A549 (cell line): ENCODE data around the gene ELOA2.
"Not testable (repeated sequence)": the region's sequence is repeated elsewhere in the genome, so short reads cannot be mapped to it uniquely, and the experiment has no call there.

Source experiments
- SREBF2 ChIP-seq: fragments of 450-650 bp; IDR thresholded peaks from 2 replicates; pipeline ENCODE4 v1.6.1; 2014; ENCODE audit warnings: mild to moderate bottlenecking, moderate library complexity
- TF ChIP-seq, protein P1 (sequence below): fragments of 150-350 bp; IDR thresholded peaks from 2 replicates; pipeline ENCODE4 v1.6.1; 2014; ENCODE audit warnings: low read depth, mild to moderate bottlenecking, low read length
- TF ChIP-seq, protein P2 (sequence below): fragments of >200 bp; sonication (Bioruptor Twin); formaldehyde crosslinking; IDR thresholded peaks from 3 replicates; pipeline ENCODE4 v1.5.1; 2016

DNA sequence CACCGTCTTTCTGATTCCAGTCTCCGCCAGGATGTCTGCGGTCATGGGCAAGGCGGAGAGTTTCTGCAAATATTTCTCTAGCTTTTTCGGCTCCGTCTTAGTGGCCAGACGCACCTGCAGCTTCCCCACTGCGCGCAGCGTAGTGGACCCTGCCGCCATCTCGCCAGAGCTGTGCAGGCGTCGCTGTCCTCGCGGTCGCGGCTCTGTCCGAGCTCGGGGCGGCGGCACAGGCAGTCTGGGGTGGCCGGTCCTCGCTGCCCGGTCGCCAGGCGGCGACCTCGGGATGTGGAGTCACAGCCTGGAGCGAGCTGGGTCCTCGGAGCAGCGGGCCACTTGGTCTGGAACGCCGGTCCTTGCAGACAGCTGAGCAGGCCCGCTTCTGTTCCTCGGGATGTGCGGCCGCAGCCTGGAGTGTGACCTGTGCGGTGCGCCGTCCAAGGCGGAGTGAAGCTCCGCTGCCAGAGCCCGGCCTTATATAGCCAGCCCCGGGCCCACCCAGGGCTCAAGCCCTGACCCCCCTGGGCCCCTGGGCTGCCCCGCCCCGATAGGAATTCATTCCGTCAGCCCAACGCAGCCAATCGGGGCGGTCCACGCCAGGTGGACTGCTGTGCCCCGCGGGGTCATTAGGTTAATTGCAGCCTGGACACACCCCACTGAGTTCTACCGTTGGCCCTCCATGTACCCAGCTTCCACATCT, 11.5 kb downstream of the ELOA2 start:
- TF ChIP-seq, protein P1, sequence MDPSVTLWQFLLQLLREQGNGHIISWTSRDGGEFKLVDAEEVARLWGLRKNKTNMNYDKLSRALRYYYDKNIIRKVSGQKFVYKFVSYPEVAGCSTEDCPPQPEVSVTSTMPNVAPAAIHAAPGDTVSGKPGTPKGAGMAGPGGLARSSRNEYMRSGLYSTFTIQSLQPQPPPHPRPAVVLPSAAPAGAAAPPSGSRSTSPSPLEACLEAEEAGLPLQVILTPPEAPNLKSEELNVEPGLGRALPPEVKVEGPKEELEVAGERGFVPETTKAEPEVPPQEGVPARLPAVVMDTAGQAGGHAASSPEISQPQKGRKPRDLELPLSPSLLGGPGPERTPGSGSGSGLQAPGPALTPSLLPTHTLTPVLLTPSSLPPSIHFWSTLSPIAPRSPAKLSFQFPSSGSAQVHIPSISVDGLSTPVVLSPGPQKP: not testable (repeated sequence)
- not testable (repeated sequence) for TF ChIP-seq SREBF2
- TF ChIP-seq, protein P2, sequence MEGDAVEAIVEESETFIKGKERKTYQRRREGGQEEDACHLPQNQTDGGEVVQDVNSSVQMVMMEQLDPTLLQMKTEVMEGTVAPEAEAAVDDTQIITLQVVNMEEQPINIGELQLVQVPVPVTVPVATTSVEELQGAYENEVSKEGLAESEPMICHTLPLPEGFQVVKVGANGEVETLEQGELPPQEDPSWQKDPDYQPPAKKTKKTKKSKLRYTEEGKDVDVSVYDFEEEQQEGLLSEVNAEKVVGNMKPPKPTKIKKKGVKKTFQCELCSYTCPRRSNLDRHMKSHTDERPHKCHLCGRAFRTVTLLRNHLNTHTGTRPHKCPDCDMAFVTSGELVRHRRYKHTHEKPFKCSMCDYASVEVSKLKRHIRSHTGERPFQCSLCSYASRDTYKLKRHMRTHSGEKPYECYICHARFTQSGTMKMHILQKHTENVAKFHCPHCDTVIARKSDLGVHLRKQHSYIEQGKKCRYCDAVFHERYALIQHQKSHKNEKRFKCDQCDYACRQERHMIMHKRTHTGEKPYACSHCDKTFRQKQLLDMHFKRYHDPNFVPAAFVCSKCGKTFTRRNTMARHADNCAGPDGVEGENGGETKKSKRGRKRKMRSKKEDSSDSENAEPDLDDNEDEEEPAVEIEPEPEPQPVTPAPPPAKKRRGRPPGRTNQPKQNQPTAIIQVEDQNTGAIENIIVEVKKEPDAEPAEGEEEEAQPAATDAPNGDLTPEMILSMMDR: not testable (repeated sequence)
